ENCODE measurements around the gene ATF7IP2. TPM values are rescaled to one million over a fixed set of nuclear protein-coding genes. Genes with fewer than 3 reads are reported as not detected.
A peak's percentile ranks its signal among the peaks of the same experiment; 100 is the strongest.

ATF7IP2 gene
- total and polyA plus RNA-seq, 2 of the 13 experiments (the other 11 are each of a cell fraction or from before 2014, with no cell fraction given) = 117 to 217 TPM

DNA sequence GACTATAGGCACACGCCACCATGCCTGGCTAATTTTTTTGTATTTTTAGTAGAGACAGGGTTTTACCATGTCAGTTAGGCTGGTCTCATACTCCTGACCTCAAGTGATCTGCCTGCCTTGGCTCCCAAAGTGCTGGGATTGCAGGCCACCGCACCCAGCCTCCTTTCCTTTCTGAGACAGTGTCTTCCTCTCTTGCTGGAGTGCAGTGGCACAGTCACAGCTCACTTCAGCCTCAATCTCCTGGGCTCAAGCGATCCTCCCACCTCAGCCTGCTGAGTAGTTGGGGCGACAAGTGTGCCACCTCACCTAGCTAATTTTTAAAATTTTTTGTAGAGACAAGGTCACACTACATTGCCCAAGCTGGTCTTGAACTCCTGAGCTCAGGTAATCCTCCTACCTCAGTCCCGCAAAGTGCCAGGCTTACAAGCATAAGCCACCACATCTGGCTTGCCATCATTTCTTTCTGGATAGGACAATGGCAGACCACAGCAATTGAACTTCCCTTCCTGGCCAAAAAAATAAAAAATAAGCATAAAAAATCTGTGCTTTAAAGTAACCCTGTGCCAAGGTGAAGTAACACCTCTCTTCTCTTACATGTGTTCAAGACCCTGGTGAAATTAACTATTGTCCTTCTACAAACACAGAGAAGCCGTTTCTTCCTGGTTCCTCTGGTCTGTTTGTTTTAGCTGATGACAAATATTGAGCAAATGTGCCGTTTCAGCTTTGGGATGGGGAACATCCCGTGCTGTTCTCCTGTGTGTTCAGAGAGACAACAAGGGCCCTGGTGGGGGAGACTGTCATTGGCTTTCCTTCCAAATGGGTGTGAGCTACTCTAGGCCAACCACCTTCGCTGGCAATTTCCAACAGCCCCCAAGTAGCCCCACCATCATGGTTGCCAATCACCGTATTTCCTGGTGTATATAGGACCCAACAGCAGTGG is 134.3 kb downstream of the ATF7IP2 start (continued):
- no peak for TF ChIP-seq ZNF274 (CRISPR knock-in tag; IDR thresholded peaks at IDR 0.05)
- peak; percentile 14; the same call in 1 of the 2 replicates for TF ChIP-seq PITX1 (CRISPR knock-in tag; IDR thresholded peaks at IDR 0.05)
- peak; percentile 94 for TF ChIP-seq GFI1 (CRISPR knock-in tag; IDR thresholded peaks at IDR 0.05; ENCODE audit: borderline replicate concordance)
- TF ChIP-seq LCORL (IDR thresholded peaks at IDR 0.05) = peak; percentile 71; the same call in 1 of the 2 replicates
- TF ChIP-seq LCORL (CRISPR knock-in tag; IDR thresholded peaks at IDR 0.05) = peak; percentile 98
- TF ChIP-seq CEBPB (IDR thresholded peaks at IDR 0.05; ENCODE audit: borderline replicate concordance, low read depth, low read length) = peak; percentile 75
- TF ChIP-seq, protein P1, sequence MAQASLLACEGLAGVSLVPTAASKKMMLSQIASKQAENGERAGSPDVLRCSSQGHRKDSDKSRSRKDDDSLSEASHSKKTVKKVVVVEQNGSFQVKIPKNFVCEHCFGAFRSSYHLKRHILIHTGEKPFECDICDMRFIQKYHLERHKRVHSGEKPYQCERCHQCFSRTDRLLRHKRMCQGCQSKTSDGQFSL (CRISPR knock-in tag; IDR thresholded peaks at IDR 0.05) = no peak
- TF ChIP-seq ZFP90 (CRISPR knock-in tag; IDR thresholded peaks at IDR 0.05; ENCODE audit: borderline replicate concordance) = no peak
- TF ChIP-seq YEATS4 (CRISPR knock-in tag; IDR thresholded peaks at IDR 0.05; ENCODE audit: borderline replicate concordance) = peak; percentile 36
- TF ChIP-seq ZKSCAN1 (IDR thresholded peaks at IDR 0.05; ENCODE audit: low read length) = no peak
- TF ChIP-seq, protein P2, sequence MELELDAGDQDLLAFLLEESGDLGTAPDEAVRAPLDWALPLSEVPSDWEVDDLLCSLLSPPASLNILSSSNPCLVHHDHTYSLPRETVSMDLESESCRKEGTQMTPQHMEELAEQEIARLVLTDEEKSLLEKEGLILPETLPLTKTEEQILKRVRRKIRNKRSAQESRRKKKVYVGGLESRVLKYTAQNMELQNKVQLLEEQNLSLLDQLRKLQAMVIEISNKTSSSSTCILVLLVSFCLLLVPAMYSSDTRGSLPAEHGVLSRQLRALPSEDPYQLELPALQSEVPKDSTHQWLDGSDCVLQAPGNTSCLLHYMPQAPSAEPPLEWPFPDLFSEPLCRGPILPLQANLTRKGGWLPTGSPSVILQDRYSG (CRISPR knock-in tag; IDR thresholded peaks at IDR 0.05) = no peak
- no peak for TF ChIP-seq KLF11 (CRISPR knock-in tag; IDR thresholded peaks at IDR 0.05)
- TF ChIP-seq STAG1 (CRISPR knock-in tag; IDR thresholded peaks at IDR 0.05) = peak; percentile 18; the same call in 1 of the 2 replicates
- peak; percentile 31 for TF ChIP-seq SALL2 (CRISPR knock-in tag; IDR thresholded peaks at IDR 0.05)
- peak; percentile 28; the same call in 1 of the 2 replicates for TF ChIP-seq HNF4G (IDR thresholded peaks at IDR 0.05; ENCODE audit: borderline replicate concordance, low read depth, low read length)
- TF ChIP-seq HNF4G (CRISPR knock-in tag; IDR thresholded peaks at IDR 0.05; ENCODE audit: borderline replicate concordance, low read depth) = no peak
- TF ChIP-seq TBX3 (IDR thresholded peaks at IDR 0.05; ENCODE audit: borderline replicate concordance) = peak; percentile 34; the same call in 1 of the 2 replicates
- 0 out of 2 replicates have a peak, but pooled peaks have one; percentile 68 for TF ChIP-seq ZNF33B (CRISPR knock-in tag; IDR thresholded peaks at IDR 0.05)
- TF ChIP-seq, protein P3, sequence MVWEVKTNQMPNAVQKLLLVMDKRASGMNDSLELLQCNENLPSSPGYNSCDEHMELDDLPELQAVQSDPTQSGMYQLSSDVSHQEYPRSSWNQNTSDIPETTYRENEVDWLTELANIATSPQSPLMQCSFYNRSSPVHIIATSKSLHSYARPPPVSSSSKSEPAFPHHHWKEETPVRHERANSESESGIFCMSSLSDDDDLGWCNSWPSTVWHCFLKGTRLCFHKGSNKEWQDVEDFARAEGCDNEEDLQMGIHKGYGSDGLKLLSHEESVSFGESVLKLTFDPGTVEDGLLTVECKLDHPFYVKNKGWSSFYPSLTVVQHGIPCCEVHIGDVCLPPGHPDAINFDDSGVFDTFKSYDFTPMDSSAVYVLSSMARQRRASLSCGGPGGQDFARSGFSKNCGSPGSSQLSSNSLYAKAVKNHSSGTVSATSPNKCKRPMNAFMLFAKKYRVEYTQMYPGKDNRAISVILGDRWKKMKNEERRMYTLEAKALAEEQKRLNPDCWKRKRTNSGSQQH (CRISPR knock-in tag; IDR thresholded peaks at IDR 0.05; ENCODE audit: low read depth) = peak; percentile 85
- TF ChIP-seq, protein P4, sequence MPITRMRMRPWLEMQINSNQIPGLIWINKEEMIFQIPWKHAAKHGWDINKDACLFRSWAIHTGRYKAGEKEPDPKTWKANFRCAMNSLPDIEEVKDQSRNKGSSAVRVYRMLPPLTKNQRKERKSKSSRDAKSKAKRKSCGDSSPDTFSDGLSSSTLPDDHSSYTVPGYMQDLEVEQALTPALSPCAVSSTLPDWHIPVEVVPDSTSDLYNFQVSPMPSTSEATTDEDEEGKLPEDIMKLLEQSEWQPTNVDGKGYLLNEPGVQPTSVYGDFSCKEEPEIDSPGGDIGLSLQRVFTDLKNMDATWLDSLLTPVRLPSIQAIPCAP (CRISPR knock-in tag; IDR thresholded peaks at IDR 0.05; ENCODE audit: low read depth) = no peak
- TF ChIP-seq, protein P5, sequence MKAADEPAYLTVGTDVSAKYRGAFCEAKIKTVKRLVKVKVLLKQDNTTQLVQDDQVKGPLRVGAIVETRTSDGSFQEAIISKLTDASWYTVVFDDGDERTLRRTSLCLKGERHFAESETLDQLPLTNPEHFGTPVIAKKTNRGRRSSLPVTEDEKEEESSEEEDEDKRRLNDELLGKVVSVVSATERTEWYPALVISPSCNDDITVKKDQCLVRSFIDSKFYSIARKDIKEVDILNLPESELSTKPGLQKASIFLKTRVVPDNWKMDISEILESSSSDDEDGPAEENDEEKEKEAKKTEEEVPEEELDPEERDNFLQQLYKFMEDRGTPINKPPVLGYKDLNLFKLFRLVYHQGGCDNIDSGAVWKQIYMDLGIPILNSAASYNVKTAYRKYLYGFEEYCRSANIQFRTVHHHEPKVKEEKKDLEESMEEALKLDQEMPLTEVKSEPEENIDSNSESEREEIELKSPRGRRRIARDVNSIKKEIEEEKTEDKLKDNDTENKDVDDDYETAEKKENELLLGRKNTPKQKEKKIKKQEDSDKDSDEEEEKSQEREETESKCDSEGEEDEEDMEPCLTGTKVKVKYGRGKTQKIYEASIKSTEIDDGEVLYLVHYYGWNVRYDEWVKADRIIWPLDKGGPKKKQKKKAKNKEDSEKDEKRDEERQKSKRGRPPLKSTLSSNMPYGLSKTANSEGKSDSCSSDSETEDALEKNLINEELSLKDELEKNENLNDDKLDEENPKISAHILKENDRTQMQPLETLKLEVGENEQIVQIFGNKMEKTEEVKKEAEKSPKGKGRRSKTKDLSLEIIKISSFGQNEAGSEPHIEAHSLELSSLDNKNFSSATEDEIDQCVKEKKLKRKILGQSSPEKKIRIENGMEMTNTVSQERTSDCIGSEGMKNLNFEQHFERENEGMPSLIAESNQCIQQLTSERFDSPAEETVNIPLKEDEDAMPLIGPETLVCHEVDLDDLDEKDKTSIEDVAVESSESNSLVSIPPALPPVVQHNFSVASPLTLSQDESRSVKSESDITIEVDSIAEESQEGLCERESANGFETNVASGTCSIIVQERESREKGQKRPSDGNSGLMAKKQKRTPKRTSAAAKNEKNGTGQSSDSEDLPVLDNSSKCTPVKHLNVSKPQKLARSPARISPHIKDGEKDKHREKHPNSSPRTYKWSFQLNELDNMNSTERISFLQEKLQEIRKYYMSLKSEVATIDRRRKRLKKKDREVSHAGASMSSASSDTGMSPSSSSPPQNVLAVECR (CRISPR knock-in tag; IDR thresholded peaks at IDR 0.05; ENCODE audit: borderline replicate concordance) = peak; percentile 67
- no peak; the same call in 1 of the 2 replicates for TF ChIP-seq ZNF552 (CRISPR knock-in tag; IDR thresholded peaks at IDR 0.05; ENCODE audit: borderline replicate concordance)
